Activated effector memory CD4-positive, alpha-beta T cell treated with anti-CD3 and anti-CD28 coated beads, Interleukin-2, amount 50 U/mL, for 16 hours (primary cell): ENCODE measurements around the gene FOXRED2.
A peak's percentile ranks its signal among the peaks of the same experiment; 100 is the strongest.
"Not testable (repeated sequence)": the region's sequence is repeated elsewhere in the genome, so short reads cannot be mapped to it uniquely, and the experiment has no call there.

Experiments
- DNase-seq: peaks from one replicate; pipeline ENCODE4 v3.0.0-alpha.2; 2020

FOXRED2 gene

DNA sequence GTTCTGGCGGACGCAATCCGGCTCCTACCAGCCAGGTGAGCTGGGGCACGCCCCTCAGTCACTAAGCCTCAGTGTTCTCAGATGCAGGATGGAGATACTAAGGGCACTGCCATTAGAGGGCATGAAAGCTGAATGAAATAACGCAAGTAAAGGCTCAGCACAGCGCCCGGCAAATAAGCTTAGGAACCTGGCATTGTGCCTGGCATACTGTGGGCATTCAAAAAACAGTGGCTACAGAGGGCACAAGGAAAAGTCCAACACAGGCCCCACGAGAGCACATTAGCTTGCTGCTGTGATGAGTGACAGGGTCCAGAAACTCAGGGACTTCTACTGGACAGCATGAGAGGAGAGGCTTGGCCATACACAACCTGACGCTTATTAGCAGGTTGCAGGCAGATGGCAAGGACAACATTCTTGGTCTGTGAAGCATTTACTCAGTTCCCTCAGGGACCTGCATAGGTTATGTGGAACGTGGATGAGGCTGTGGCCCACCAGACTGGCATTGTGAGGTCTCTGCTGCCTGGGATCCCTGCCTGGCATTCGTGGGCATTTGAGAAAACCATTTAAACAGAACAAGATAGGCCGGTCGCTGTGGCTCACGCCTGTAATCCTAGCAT, 37.6 kb downstream of the FOXRED2 start:
- DNase-seq, result no peak

DNA sequence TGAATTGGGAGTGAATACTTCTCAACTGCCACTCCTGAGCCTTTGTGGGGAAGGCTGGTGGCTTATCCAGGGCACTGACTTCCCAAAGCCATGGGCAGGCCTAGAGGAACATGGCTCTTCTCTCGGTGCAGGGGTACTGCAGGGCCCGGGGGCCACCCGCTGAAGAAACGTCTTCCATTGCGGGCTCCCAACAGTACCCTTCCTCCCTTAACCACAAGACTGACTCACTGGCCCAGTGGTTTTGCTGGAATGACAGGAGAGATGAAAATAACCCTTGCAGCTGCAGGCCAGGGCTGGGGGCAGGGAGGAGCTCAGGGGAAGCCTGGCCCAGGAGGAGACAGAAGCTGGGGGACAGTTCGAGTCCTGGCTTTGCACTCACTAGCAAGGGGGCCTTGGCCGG, 38.9 kb downstream of the FOXRED2 start:
- DNase-seq, result no peak

DNA sequence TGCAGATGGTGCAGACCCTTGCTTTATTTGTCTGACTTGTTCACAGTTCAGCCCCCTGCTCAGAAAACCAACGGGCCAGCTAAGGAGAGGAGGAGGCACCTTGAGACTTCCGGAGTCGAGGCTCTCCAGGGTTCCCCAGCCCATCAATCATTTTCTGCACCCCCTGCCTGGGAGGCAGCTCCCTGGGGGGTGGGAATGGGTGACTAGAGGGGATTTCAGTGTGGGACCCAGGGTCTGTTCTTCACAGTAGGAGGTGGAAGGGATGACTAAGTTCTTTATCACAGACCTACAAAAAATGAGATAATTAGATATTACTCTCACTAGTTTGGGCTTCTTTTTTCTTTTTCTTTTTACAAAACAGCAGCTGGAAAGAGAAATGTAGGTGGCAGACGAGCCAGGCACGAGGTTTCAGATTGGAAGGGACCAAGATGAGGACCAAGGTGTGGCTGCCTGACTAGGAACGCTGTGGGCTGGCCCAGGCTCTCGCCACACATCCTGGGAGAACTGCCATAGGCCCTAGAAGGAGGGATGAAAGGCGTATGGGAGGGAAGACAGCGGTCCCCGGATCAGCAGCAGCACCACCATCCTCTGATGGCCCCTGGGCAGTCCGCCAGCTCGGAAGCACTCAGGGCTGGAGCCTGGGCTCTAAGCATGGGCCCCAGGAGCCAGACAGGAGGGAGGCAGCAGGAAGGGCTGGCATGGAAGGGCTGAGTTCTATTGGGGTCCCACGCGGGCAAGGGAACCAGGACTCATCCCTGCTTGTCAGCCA, 39.6 kb downstream of the FOXRED2 start:
- no peak for DNase-seq

DNA sequence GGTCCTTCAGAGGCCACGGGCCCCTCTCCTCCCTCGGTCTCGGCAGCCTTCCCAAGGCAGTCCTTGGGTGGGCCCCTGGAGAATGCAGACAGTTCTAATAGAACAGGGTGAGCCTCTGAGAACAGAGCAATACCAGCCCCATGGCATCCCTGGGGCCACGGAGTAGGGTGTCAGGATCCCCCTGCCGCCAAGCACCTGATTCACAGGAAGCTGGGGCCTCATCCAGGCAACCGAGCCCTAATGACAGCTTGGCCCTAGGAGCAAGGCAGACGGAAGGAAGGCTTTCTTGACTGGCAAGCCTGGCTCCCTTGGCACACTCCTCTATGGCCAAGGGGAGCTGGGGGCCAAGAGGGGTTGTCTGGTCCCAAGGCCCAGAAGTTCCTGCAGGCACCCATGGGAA, 40.6 kb downstream of the FOXRED2 start:
- no peak for DNase-seq

DNA sequence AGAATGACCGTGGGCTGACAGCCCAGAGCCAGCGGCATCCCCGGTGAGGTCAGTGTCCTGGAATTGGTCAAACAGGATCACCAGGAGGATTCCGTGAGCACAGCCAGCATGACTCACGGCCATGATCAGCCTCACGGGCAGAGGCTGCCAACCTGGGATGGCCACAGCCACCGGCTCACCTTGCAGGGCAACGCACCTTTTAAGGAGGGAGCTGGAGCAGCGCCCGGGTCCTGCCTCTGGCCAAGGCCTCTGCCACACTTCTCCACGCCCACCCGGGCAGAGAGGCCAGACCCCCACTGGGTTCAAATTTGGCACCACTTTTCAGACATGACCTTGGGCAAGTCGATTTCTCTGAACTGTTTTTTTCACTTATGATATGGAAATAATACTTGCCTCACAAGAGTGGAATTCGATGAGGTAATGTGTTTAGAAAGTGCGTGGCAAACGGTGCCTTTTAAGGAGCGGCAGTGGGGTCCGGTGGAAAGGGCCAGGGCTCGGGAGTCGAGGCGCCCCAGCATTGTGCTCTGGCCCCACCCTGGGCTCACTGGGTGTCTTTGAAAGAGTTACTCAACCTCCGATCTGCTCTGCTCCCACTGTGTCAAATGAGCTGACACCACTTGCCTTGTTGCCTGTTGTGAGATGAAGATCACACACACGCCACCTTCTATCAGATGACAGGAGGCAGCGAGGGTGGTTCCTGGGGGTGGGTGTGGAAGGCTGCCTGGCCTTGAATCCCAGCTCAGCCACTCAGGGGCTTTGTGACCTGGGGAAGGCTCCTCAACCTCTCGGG, 41.4 kb downstream of the FOXRED2 start:
- DNase-seq, result no peak

DNA sequence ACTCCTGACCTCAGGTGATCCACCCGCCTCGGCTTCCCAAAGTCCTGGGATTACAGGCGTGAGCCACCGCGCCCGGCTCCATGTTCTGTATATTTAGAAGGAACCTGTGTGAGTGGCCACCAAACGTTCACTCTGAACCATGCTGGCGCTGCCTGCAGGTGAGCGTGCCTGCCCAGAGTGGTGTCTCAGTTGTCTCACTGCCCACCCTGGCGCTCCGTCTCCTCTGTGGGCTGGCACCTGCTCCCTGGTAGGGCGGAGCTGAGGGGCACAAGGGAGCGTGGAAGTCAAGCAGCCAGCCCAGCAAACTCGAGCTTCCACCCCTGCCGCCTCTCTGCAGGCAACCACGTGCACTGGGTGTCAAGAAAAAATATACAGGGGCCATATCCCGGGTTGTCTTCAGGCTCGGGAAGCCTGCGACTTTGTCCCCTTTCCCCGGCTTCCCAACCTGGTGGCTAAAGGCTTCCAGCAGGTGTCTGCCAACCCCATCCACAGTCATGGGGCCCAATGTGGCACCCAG, 42.1 kb downstream of the FOXRED2 start:
- no peak for DNase-seq

DNA sequence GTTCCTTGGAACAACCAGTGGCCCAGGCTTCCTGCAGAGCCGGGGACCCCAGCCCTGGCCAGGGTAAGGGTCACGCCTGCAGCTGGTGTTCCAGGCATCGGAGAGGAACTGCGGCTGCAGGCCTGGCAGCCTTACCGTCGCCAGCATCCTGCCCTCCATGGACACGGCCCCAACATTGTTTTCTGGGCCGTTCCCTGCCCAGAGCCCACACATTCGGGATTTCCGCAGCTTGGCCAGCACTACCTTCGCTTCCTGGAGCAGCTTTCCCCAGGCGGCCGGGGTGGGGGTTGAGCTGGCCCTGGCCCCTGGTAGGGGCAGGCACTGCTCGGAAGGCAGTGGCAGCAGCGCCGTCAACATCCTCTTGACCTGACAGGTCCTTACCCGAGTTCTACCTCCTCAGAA, 43.1 kb downstream of the FOXRED2 start:
- DNase-seq, result no peak

DNA sequence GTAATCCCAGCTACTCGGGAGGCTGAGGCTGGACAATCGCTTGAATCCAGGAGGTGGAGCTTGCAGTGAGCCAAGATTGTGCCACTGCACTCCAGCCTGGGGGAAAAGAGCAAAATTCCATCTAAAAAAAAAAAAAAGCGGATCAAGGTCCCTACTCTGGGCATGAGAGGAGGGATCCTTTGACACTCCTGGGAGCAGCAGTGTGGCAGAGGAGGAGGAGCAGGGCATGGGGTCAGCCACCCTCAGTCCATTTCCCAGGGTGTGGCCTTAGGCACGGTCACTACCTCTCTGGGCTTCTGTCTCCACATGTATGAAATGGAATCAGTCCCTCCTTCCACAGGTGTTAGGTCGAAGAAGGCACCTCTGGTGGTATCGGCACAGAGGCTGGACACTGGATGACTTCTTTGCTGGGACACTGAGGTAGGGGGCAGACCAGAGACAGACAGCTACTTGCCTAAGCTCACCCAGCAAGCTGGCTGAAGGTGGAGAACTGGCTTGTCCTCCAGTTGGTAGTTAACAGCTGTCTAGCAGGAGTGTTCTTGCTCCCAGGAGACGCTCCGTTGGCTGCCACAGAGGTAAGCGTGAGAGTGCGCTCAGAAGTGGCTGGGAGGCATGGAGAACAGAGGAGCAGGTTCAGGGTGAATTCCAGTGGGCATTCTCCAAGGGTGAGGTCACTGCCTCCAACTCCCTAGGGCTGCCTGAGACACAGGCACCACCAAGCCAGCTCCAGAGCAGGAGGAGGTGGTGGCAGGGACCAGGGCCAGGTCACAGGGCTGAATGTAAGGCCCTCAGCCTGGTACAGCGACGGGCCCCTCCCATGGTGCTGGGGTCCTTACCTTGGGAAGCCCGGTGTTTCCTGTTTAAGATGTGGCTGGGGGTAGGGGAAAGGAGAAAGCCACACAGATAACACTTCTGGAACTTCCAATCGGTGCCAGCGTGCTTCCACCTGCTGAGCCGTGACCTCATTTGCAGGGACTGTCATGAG, 44.9 kb downstream of the FOXRED2 start:
- DNase-seq, result no peak

DNA sequence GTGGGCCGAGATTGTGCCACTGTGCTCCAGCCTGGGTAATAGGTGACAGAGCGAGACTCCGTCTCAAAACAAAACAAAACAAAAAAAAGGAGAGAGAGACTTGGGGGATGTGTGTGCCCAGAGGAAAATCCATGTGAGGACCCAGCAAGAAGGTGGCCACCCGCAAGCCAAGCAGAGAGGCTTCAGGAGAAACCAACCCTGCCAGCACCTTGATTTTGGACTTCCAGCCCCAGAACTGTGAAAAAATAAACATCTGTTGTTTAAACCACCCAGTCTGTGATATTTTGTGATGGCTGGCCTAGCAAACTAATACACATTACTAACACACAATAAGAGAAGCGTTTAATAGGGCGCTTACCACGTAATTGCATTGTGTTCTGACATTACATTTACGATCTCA, 46.6 kb downstream of the FOXRED2 start:
- DNase-seq, result no peak

DNA sequence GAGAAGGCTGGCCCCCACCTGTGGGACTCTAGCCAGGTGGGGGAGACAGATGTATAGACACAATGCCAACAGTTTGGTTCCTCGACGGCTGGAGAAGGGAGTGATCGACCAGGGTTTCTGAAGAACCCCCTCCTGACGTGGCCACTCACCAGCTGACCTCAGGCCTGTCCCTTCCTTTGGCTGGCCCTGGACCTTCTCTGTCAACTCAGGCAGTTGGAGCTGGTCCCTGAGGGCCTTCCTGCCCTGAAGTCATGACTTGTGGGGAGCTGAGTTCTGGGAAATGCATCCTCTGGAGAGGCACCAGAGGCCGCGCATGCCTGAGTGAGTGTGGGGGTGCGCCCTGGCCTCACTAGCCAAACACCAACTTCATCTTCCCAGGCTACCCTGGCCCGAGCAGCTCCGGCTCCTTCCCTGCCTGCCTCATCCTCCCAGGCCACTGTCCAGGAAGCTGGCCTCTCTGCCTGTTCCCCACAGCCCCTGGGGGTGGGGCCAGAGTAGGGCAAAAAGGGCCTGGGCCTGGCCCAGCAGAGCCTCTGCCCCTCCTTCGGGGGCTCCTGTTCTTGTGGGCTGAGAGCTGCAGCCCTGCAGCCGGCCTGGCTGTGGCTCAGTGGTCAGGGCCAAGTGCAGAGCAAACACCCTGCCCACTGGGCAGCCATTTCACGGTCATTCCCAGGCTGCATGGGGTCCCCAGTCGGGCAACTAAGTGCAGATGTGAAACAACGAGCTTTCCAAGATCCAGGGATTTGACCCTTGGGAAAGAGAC, 49.0 kb downstream of the FOXRED2 start:
- no peak for DNase-seq

DNA sequence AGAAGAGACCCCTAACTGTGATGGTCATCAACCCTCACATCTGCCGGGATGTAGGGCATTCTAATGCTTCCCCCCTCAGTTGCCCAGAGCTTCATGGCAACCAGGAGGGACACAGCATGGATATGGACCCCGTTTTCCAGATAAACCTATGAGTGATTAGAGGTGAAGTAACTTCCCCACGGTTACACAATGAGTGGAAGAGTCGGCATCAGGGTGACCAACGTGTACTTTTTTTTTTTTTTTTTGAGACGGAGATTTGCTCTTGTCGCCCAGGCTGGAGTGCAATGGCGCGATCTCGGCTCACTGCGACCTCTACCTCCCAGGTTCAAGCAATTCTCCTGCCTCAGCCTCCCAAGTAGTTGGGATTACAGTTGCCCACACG, 50.4 kb downstream of the FOXRED2 start:
- DNase-seq, result no peak

DNA sequence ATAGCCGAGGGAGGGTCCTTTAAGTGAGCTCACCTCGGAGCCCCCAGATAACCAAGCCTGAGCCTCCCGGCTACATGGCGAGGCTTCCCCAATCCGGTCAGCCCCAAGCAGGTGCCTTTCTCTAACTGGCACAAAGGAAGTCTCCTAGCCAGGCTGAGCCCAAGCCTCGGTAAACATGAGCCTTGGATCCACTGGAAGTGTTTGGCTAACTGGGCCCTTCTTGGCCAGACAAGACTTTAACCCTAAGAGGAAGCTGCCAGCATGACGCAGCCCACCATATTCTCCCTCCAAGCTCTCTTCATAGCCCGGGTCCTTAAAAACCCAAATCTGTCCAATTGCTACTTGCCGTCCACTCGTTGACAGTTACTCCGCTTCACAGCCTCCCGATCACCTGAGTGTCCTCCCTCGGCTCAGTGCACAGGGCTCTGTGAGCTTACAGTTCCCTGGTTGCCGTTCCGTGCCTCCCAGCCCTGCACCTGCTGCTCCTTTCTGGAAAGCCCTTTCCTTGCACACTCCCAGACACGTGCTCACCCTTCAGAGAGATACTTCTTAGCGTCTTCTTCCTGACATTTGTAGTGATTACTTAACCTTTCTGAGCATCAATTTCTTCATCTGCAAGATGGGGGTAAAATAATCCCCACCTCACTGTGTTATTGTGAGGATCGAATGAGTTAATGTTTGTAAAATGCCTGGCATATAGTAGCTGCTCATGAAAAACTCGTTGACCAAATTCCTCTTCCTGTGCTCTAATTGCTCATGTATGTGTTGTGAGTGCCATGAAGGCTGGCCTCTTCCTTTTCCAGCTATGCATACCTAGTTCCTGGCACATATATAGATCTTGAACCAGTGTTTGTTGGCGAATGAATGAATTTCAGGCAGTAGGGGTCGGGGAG, 51.0 kb downstream of the FOXRED2 start:
- DNase-seq, result no peak

DNA sequence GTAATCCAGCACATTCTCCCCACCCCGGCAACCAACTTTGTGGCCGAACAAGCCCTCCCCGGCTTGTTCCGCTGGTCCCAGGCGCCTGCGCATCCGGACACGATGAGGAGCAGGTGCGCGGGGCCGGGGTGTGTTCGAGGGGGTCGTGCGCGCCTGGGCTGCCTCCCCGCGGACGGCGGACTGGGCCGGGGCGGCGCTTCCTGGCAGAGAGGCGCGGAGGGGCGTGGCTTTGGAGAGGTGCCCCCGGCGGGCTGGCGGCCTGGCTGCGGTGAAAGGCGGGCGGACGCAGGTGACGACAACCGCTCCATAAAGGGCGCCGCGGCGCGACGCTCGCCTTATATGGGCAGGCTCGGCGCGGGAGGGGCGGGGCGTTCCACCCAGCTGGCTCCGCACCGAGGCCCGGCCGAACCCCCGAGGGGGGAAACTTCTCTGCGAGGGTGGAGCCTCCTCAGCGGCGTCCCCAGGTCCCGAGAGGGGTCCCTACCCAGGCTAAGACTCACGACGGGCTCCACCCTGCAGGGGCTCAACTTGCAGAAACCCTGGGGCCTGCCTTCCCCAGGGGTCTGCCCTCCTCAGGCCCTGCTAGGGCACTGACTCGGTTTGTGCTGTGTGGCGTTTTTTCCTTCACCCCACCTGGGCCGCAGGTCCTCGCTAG, 51.8 kb downstream of the FOXRED2 start:
- peak; percentile 98 for DNase-seq

DNA sequence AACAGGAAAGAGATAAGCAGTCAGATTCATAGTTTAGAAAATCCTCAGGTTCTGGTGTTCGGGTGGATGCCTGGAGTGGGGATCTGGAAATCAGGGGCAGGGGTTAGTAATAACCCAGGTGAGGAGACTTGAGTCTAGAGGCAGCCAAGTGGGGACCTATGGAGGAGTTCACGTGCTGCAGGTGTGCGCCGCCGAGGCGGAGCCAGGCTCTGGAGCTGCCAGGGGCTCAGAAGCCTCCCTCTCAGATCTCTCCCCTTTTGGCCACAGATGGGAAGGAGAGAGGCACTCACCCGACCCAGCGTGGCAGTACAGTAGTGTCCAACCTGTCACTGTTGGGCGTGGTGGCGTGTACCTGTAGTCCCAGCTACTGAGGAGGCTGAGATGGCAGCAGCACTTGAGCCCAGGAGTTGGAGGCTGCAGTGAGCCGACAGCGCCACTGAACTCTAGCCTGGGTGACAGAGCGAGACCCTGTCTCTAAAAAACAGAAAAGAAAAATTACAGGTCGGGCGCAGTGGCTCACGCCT, 52.9 kb downstream of the FOXRED2 start:
- DNase-seq, result no peak

DNA sequence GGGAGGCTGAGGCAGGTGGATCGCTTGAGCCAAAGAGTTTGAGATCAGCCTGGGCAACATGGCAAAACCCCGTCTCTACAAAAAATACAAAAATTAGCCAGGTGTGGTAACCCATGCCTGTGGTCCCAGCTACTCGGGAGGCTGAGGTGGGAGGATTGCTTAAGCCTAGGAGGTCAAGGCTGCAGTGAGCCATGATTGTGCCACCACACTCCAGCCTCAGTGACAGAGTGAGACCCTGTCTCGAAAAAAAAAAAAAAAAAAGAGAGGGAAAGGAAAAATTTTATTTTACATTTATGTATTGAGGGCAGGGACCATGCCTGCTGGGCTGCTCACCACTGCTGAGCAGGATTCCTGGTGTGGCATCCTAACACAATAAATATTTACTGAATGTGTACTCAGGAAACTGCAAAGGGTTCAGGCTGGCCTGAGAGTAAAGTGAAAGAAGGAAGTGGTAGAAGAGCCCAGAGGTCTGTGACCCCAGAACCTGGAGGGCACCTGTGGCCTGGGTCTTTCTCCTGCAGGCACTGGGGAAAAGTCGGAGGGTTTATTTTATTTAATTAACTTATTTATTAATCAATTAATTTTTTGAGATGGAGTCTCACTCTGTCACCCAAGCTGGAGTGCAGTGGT, 53.7 kb downstream of the FOXRED2 start:
- not testable (repeated sequence) for DNase-seq

DNA sequence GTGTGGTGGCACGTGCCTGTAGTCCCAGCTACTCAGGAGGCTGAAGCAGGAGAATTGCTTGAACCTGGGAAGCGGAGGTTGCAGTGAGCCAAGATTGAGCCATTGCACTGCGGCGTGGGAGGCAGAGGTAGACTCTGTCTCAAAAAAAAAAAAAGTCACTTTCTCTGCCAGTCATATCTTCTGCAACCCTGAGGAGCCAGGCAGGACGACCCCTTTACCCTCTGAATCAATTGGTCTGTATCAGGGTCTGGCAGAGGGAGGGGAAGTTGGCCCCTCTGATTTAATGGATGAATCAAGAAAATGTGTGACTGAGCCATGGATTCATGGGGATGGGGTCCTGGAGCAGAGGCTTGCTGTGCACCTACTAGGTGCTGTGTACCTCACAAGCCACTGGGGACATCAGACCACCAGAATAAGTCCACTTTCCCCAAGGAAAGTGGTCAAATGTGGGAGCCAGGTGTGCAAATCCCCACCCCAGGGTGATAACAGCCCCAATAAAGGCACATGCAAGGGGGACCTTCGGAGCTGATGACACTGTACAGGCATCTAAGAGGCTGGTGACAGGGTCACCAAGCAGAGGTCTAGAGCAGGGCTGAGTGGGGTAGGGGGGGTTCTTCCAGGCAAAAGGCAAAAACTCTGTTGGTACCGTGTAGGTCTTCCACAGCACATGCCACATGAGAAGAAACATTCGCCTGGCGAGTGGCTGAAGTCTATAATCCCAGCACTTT, 54.4 kb downstream of the FOXRED2 start:
- DNase-seq, result no peak

DNA sequence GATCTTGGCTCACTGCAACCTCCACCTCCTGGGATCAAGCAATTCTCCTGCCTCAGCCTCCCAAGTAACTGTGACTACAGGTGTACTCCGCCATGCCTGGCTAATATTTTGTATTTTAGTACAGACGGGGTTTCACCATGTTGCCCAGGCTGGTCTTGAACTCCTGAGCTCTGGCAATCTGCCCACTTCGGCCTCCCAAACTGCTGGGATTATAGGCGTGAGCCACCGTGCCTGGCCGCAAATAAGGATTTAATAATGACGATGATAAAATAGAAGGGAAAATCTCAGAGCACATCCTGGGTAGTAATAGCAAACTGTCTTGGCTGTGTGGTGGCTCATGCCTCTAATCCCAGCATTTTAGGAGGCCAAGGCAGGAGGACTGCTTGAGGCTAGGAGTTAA, 55.9 kb downstream of the FOXRED2 start:
- not testable (repeated sequence) for DNase-seq

DNA sequence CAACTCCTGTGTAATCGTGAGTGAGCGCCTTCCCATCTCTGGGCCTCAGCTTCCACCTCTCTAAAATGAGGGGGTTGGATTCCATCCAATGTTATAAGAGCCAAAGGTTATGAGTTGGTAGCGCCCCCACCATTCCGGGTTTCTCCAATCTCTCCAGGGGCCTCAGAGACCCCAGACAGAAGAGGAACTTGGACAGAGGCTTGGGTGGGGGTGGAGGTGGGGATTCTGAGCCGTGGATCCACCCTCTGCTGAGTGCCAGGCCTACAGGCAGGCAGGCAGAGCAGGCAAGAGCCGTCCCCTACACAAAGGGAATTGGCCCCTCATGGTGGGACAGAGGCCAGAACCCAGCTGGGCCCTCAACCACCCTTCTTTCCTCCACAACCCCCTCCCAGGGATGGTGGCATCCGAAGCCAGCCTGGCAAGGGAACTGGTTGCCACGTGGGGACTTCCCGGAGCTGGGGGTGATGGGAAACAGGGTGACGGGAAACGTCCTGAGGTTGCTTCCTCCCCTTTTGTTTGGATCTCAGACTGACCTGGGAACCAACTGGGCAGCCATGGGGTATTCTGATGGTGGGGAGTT, 57.2 kb downstream of the FOXRED2 start:
- DNase-seq, result no peak
